GM12878 (cell line): ENCODE measurements around the gene SCYL1. TPM values are rescaled to one million over a fixed set of nuclear protein-coding genes. Genes with fewer than 3 reads are reported as not detected.

Experiments
- ASH2L ChIP-seq: fragments of 300-600, 200-600 bp; sonication (generic); IDR thresholded peaks from 2 replicates; pipeline ENCODE4 v1.6.1; 2017; ENCODE audit warnings: low read depth, mild to moderate bottlenecking, borderline replicate concordance
- BACH1 ChIP-seq: fragments of 450-650 bp; IDR thresholded peaks from 2 replicates; pipeline ENCODE4 v1.6.1; 2017; ENCODE audit warnings: mild to moderate bottlenecking, borderline replicate concordance
- CHD1 ChIP-seq: IDR thresholded peaks from 2 replicates; pipeline ENCODE4 v1.6.1; 2012; ENCODE audit warnings: low read depth, low read length, improper control_type of control experiment
- CHD2 ChIP-seq: IDR thresholded peaks from 2 replicates; pipeline ENCODE4 v1.6.1; 2011; ENCODE audit warnings: low read depth, low read length, improper control_type of control experiment, borderline replicate concordance
- CREB1 ChIP-seq: IDR thresholded peaks from 2 replicates; pipeline ENCODE4 v1.6.1; 2012; ENCODE audit warnings: low read depth, mild to moderate bottlenecking, inconsistent platforms
- DPF2 ChIP-seq: fragments of 450-650 bp; IDR thresholded peaks from 2 replicates; pipeline ENCODE4 v1.6.1; 2017; ENCODE audit warnings: mild to moderate bottlenecking
- EZH2 ChIP-seq: IDR thresholded peaks from 2 replicates; pipeline ENCODE4 v1.6.1; 2012; ENCODE audit warnings: low read depth, mild to moderate bottlenecking, control low read depth, inconsistent platforms, low read length, borderline replicate concordance; ENCODE audit not compliant: control insufficient read depth
- FOXM1 ChIP-seq: IDR thresholded peaks from 2 replicates; pipeline ENCODE4 v1.6.1; 2012; ENCODE audit warnings: low read depth, mild to moderate bottlenecking, inconsistent platforms, low read length, moderate library complexity
- KDM1A ChIP-seq: fragments of 200-600 bp; sonication (generic); IDR thresholded peaks from 2 replicates; pipeline ENCODE4 v1.6.1; 2016; ENCODE audit warnings: borderline replicate concordance
- NKRF ChIP-seq: fragments of 450-650 bp; conservative IDR thresholded peaks from 2 replicates; pipeline ENCODE4 v1.6.1; 2017; ENCODE audit warnings: mild to moderate bottlenecking, moderate library complexity
- NRF1 ChIP-seq: conservative IDR thresholded peaks from 2 replicates; pipeline ENCODE4 v1.6.1; 2011; ENCODE audit warnings: mild to moderate bottlenecking, low read depth, low read length, improper control_type of control experiment
- POLR2AphosphoS2 ChIP-seq: IDR thresholded peaks from 2 replicates; pipeline ENCODE4 v1.6.1; 2011; ENCODE audit warnings: low read depth, mild to moderate bottlenecking, low read length, improper control_type of control experiment, moderate library complexity
- POU2F2 ChIP-seq: IDR thresholded peaks from 3 replicates; pipeline ENCODE4 v1.6.1; 2011; ENCODE audit warnings: low read depth, mild to moderate bottlenecking, low read length, borderline replicate concordance
- RAD21 ChIP-seq: IDR thresholded peaks from 2 replicates; pipeline ENCODE4 v1.6.1; 2011; ENCODE audit warnings: mild to moderate bottlenecking, low read depth, low read length, moderate library complexity; ENCODE audit not compliant: insufficient read depth
- SIN3A ChIP-seq: IDR thresholded peaks from 2 replicates; pipeline ENCODE4 v1.6.1; 2012; ENCODE audit warnings: low read depth, low read length, improper control_type of control experiment
- SIX5 ChIP-seq: IDR thresholded peaks from 2 replicates; pipeline ENCODE4 v1.6.1; 2011; ENCODE audit warnings: mild to moderate bottlenecking, low read depth, low read length, moderate library complexity; ENCODE audit not compliant: severe bottlenecking
- SMARCA5 ChIP-seq: fragments of 450-650 bp; IDR thresholded peaks from 2 replicates; pipeline ENCODE4 v1.6.1; 2017; ENCODE audit warnings: mild to moderate bottlenecking
- SREBF2 ChIP-seq: IDR thresholded peaks from 2 replicates; pipeline ENCODE4 v1.6.1; 2012; ENCODE audit warnings: mild to moderate bottlenecking, low read length
- SRF ChIP-seq, 2 experiments: IDR thresholded peaks; 2 replicates each; pipeline ENCODE4 v1.6.1; 2011; ENCODE audit warnings: low read depth in 2 of 2, low read length in 2 of 2, mild to moderate bottlenecking in 1 of 2, moderate library complexity in 1 of 2
- STAT1 ChIP-seq: fragments of 450-650 bp; conservative IDR thresholded peaks from 2 replicates; pipeline ENCODE4 v1.6.1; 2014; ENCODE audit warnings: antibody characterized with exemption, mild to moderate bottlenecking
- TARDBP ChIP-seq: IDR thresholded peaks from 2 replicates; pipeline ENCODE4 v1.6.1; 2016; ENCODE audit warnings: borderline replicate concordance
- WRNIP1 ChIP-seq: IDR thresholded peaks from 2 replicates; pipeline ENCODE4 v1.6.1; 2011; ENCODE audit warnings: low read depth, low read length, improper control_type of control experiment, borderline replicate concordance
- ZBED1 ChIP-seq: IDR thresholded peaks from 2 replicates; pipeline ENCODE4 v1.6.1; 2016; ENCODE audit warnings: borderline replicate concordance
- ZNF217 ChIP-seq: fragments of 450-650 bp; IDR thresholded peaks from 2 replicates; pipeline ENCODE4 v1.6.1; 2017; ENCODE audit warnings: antibody characterized with exemption, mild to moderate bottlenecking
- polyA plus RNA-seq, 11 experiments: library from polyadenylated mRNA; depleted of rRNA in 4 of 11; unstranded in 6 of 11; stranded (reverse) in 5 of 11; fragments of >200 nt; fragmentation: Nextera tagmentation in 4 of 11; fragmentation: Illumina TruSeq in 1 of 11; extraction: Ambion mirVana in 4 of 11; extraction: Trizol in 1 of 11; gene quantifications; 1 replicate in 1 of 11; 2 replicates in 10 of 11; pipeline versions ENCODE4 v1.2.1 to v1.2.3, GENCODE V29; 2011 to 2016; ENCODE audit warnings: inconsistent platforms in 2 of 11, missing spikeins in 2 of 11, low read depth in 1 of 11
- total RNA-seq, 4 experiments: library from RNA; depleted of rRNA in 3 of 4; stranded (reverse); fragments of >200 nt in 3 of 4; fragmentation: Illumina TruSeq in 1 of 4; extraction: Trizol in 1 of 4; gene quantifications; 2 replicates each; pipeline versions ENCODE4 v1.2.1 to v1.2.3, GENCODE V29; 2013 to 2021
- TF ChIP-seq, protein P1 (sequence below): fragments of 150-350 bp; IDR thresholded peaks from 2 replicates; pipeline ENCODE4 v1.6.1; 2016; ENCODE audit warnings: low read depth, low read length
- TF ChIP-seq, protein P2 (sequence below): fragments of 450-650 bp; IDR thresholded peaks from 2 replicates; pipeline ENCODE4 v1.6.1; 2017; ENCODE audit warnings: borderline replicate concordance

SCYL1 gene
- total and polyA plus RNA-seq, 10 of the 15 experiments (the other 5 are each of a cell fraction or from before 2014, with no cell fraction given) = 0.80 to 82.7 (median 51.2) TPM

DNA sequence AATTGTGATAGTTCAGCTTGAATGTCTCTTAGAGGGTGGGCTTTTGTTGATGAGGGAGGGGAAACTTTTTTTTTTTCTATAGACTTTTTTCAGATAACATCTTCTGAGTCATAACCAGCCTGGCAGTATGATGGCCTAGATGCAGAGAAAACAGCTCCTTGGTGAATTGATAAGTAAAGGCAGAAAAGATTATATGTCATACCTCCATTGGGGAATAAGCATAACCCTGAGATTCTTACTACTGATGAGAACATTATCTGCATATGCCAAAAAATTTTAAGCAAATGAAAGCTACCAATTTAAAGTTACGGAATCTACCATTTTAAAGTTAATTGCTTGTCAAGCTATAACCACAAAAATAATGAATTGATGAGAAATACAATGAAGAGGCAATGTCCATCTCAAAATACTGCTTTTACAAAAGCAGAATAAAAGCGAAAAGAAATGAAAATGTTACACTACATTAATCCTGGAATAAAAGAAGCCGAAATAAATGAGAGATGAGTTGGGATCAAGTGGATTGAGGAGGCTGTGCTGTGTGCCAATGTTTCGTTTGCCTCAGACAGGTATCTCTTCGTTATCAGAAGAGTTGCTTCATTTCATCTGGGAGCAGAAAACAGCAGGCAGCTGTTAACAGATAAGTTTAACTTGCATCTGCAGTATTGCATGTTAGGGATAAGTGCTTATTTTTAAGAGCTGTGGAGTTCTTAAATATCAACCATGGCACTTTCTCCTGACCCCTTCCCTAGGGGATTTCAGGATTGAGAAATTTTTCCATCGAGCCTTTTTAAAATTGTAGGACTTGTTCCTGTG is 22.1 kb upstream of the SCYL1 start (continued):
- TF ChIP-seq, protein P1, sequence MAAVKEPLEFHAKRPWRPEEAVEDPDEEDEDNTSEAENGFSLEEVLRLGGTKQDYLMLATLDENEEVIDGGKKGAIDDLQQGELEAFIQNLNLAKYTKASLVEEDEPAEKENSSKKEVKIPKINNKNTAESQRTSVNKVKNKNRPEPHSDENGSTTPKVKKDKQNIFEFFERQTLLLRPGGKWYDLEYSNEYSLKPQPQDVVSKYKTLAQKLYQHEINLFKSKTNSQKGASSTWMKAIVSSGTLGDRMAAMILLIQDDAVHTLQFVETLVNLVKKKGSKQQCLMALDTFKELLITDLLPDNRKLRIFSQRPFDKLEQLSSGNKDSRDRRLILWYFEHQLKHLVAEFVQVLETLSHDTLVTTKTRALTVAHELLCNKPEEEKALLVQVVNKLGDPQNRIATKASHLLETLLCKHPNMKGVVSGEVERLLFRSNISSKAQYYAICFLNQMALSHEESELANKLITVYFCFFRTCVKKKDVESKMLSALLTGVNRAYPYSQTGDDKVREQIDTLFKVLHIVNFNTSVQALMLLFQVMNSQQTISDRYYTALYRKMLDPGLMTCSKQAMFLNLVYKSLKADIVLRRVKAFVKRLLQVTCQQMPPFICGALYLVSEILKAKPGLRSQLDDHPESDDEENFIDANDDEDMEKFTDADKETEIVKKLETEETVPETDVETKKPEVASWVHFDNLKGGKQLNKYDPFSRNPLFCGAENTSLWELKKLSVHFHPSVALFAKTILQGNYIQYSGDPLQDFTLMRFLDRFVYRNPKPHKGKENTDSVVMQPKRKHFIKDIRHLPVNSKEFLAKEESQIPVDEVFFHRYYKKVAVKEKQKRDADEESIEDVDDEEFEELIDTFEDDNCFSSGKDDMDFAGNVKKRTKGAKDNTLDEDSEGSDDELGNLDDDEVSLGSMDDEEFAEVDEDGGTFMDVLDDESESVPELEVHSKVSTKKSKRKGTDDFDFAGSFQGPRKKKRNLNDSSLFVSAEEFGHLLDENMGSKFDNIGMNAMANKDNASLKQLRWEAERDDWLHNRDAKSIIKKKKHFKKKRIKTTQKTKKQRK = no peak
- TF ChIP-seq FOXM1 (no peak; the same call in 1 of the 2 replicates), RAD21 (no peak), STAT1 (no peak), SIN3A (no peak), BACH1 (peak; percentile 94), DPF2 (no peak), SREBF2 (no peak), KDM1A (no peak), ZBED1 (peak; percentile 95), WRNIP1 (no peak), POLR2AphosphoS2 (peak; percentile 98), SIX5 (no peak), NRF1 (no peak), ZNF217 (no peak), CHD2 (no peak), NKRF (no peak), SRF (IDR thresholded peaks at IDR 0.05; ENCODE audit: low read depth in 2 of 2, low read length in 2 of 2) (no peak), SMARCA5 (no peak), ASH2L (0 out of 2 replicates have a peak, but pooled peaks have one; percentile 21), CREB1 (no peak), EZH2 (no peak), TARDBP (no peak), POU2F2 (peak; percentile 96), CHD1 (peak; percentile 86; the same call in 1 of the 2 replicates)
- TF ChIP-seq, protein P2, sequence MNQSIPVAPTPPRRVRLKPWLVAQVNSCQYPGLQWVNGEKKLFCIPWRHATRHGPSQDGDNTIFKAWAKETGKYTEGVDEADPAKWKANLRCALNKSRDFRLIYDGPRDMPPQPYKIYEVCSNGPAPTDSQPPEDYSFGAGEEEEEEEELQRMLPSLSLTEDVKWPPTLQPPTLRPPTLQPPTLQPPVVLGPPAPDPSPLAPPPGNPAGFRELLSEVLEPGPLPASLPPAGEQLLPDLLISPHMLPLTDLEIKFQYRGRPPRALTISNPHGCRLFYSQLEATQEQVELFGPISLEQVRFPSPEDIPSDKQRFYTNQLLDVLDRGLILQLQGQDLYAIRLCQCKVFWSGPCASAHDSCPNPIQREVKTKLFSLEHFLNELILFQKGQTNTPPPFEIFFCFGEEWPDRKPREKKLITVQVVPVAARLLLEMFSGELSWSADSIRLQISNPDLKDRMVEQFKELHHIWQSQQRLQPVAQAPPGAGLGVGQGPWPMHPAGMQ = no peak
